Lower leg skin (tissue), 4 donors: ENCODE data around the gene RUNX2. TPM values are rescaled to one million over a fixed set of nuclear protein-coding genes. Genes with fewer than 3 reads are reported as not detected.

ENCODE experiments used
- DNase-seq, 2 donors: peaks; one replicate each; pipeline ENCODE4 v3.0.0-alpha.2; 2019; ENCODE audit warnings: low spot score in 2 of 2
- H3K4me3 ChIP-seq: fragments of 200-600 bp; sonication (generic); 2 replicates; pipeline ENCODE4 v1.5.1; 2017; ENCODE audit warnings: mild to moderate bottlenecking, low read depth; ENCODE audit not compliant: poor library complexity, severe bottlenecking
- CTCF ChIP-seq, 3 donors: fragments of 450-650 bp; IDR thresholded peaks; one replicate each; pipeline ENCODE4 v1.5.1; 2016; ENCODE audit warnings: antibody characterized with exemption in 3 of 3, mild to moderate bottlenecking in 3 of 3, moderate library complexity in 2 of 3
- POLR2A ChIP-seq, 2 donors: fragments of 450-650 bp; IDR thresholded peaks; one replicate each; pipeline ENCODE4 v1.6.1; 2016 to 2017; ENCODE audit warnings: antibody characterized with exemption in 2 of 2, mild to moderate bottlenecking in 1 of 2, moderate library complexity in 1 of 2
- WGBS, 2 donors: methylation state at CpG; one replicate each; pipeline ENCODE4 v1.1.5; 2018; 5-methylcytosine and 5-hydroxymethylcytosine counted together
- intact Hi-C: fragments of 100-400 bp; cut with DNase I; formaldehyde crosslinking; loops from one replicate; pipeline ENCODE4 v1.15.0; 2023; ENCODE audit warnings: low total_unique reads
- total RNA-seq, 4 donors: library from RNA; depleted of rRNA; stranded (reverse); fragments of >200 nt; gene quantifications; one replicate each; pipeline ENCODE4 v1.1.0, GENCODE V29; 2016

Gene RUNX2
- total RNA-seq, 4 donors from 2014 or later, result 1.8 to 4.8 (median 3.1) TPM

- TF ChIP-seq POLR2A (IDR thresholded peaks at IDR 0.05) (no peak), CTCF (IDR thresholded peaks at IDR 0.05) (no peak)
- intact Hi-C loops, result no loop called here
- H3K4me3 ChIP-seq, result no peak overlapping the region
- WGBS, 2 donors, result 82 to 84% methylated on average over 4 of the region's 4 CpGs
- no peak for DNase-seq
Observed at GRCh38 chr6:45614488-45615285, 286.6 kb downstream of the RUNX2 start.

- 89 to 95% methylated on average over 1 of the region's 1 CpG for WGBS, 2 donors
- no peak for DNase-seq
- no peak overlapping the region for H3K4me3 ChIP-seq
- TF ChIP-seq CTCF (IDR thresholded peaks at IDR 0.05), result no peak
- no peak for TF ChIP-seq POLR2A (IDR thresholded peaks at IDR 0.05)
- intact Hi-C loops, result no loop called here
Observed at GRCh38 chr6:45616209-45616608, 288.1 kb downstream of the RUNX2 start.

- no peak overlapping the region for H3K4me3 ChIP-seq
- intact Hi-C loops, result no loop called here
- no peak for DNase-seq
- 83 to 92% methylated on average over 3 of the region's 3 CpGs for WGBS, 2 donors
- no peak for TF ChIP-seq POLR2A (IDR thresholded peaks at IDR 0.05)
- TF ChIP-seq CTCF (IDR thresholded peaks at IDR 0.05), result no peak
Observed at GRCh38 chr6:45617441-45617840, 289.3 kb downstream of the RUNX2 start.

GRCh38 chr6:45618259-45618658 is 290.1 kb downstream of the RUNX2 start:
- WGBS, 2 donors, result 95 to 96% methylated on average over 2 of the region's 2 CpGs
- no peak for DNase-seq
- intact Hi-C loops, result no loop called here
- TF ChIP-seq CTCF (IDR thresholded peaks at IDR 0.05), result no peak
- TF ChIP-seq POLR2A (IDR thresholded peaks at IDR 0.05), result no peak
- no peak overlapping the region for H3K4me3 ChIP-seq

- no peak for DNase-seq
- 79 to 86% methylated on average over 11 of the region's 11 CpGs for WGBS, 2 donors
- intact Hi-C loops, result no loop called here
- no peak overlapping the region for H3K4me3 ChIP-seq
- TF ChIP-seq POLR2A (IDR thresholded peaks at IDR 0.05) (no peak), CTCF (IDR thresholded peaks at IDR 0.05) (no peak)
Observed at GRCh38 chr6:45619211-45619760, 291.2 kb downstream of the RUNX2 start.
